CD4-positive, CD25-positive, alpha-beta regulatory T cell (primary cell): Measurements from ENCODE around the gene SCAPER. TPM values are rescaled to one million over a fixed set of nuclear protein-coding genes. Genes with fewer than 3 reads are reported as not detected.

Experiments used
- ATAC-seq, 2 donors: fragments of 150-1000 bp; cut with Tn5 transposase; one replicate each; pipeline ENCODE4 v1.10.0; 2021; ENCODE audit warnings: low read depth in 2 of 2, moderate number of reproducible peaks in 2 of 2, moderate library complexity in 1 of 2
- DNase-seq, 3 donors: peaks; one replicate each; pipeline versions ENCODE4 v3.0.0 to v3.0.0-alpha.2; 2012 to 2022; ENCODE audit warnings: mixed read lengths in 1 of 3
- H3K27ac ChIP-seq: one replicate; pipeline ENCODE4 v1.7.0; 2013; ENCODE audit warnings: mild to moderate bottlenecking, low read length; ENCODE audit not compliant: insufficient read depth, poor library complexity, severe bottlenecking
- H3K27me3 ChIP-seq: one replicate; pipeline ENCODE4 v1.7.0; 2013; ENCODE audit warnings: low read length; ENCODE audit not compliant: control insufficient read depth, insufficient read depth
- H3K36me3 ChIP-seq: one replicate; pipeline ENCODE4 v1.7.0; 2013; ENCODE audit warnings: mild to moderate bottlenecking, low read length, moderate library complexity; ENCODE audit not compliant: control insufficient read depth, insufficient read depth
- H3K4me1 ChIP-seq: 2 replicates; pipeline ENCODE4 v1.7.0; 2013; ENCODE audit warnings: mild to moderate bottlenecking, low read length; ENCODE audit not compliant: insufficient read depth, control insufficient read depth, poor library complexity, severe bottlenecking
- H3K4me3 ChIP-seq: one replicate; pipeline ENCODE4 v1.7.0; 2013; ENCODE audit warnings: low read depth, mild to moderate bottlenecking, low read length, moderate library complexity
- H3K9me3 ChIP-seq, 2 experiments: 1 replicate in 1 of 2; 2 replicates in 1 of 2; pipeline ENCODE4 v1.7.0; 2013; ENCODE audit warnings: low read length in 2 of 2, mild to moderate bottlenecking in 1 of 2, moderate library complexity in 1 of 2; ENCODE audit not compliant: control insufficient read depth in 2 of 2
- H3K27ac Mint-ChIP-seq, 3 donors: one replicate each; pipeline ENCODE4 v1.8.0; 2020 to 2022; ENCODE audit warnings: mild to moderate bottlenecking in 3 of 3, mixed read lengths in 3 of 3, moderate library complexity in 2 of 3
- H3K27me3 Mint-ChIP-seq: one replicate; pipeline ENCODE4 v1.8.0; 2022; ENCODE audit warnings: mild to moderate bottlenecking, mixed read lengths
- H3K36me3 Mint-ChIP-seq: one replicate; pipeline ENCODE4 v1.8.0; 2020; ENCODE audit warnings: mixed read lengths
- H3K4me1 Mint-ChIP-seq, 4 donors: one replicate each; pipeline ENCODE4 v1.8.0; 2020 to 2022; ENCODE audit warnings: mixed read lengths in 4 of 4, mild to moderate bottlenecking in 1 of 4
- H3K4me3 Mint-ChIP-seq, 4 donors: one replicate each; pipeline ENCODE4 v1.8.0; 2020 to 2022; ENCODE audit warnings: mild to moderate bottlenecking in 4 of 4, mixed read lengths in 4 of 4, moderate library complexity in 3 of 4
- H3K9me3 Mint-ChIP-seq, 7 donors: one replicate each; pipeline ENCODE4 v1.8.0; 2020 to 2022; ENCODE audit warnings: mixed read lengths in 7 of 7, mild to moderate bottlenecking in 3 of 7, moderate library complexity in 2 of 7
- polyA plus RNA-seq, 4 donors: library from polyadenylated mRNA; unstranded; fragments of 300-500 nt; fragmentation: Illumina TruSeq; gene quantifications; one replicate each; pipeline ENCODE4 v1.2.3, GENCODE V29; 2021
- total RNA-seq: library from RNA; stranded (reverse); gene quantifications from one replicate; pipeline ENCODE4 v1.2.3, GENCODE V29; 2022

SCAPER gene
- total and polyA plus RNA-seq, 5 donors from 2014 or later = 13.2 to 38.1 (median 14.5) TPM

DNA sequence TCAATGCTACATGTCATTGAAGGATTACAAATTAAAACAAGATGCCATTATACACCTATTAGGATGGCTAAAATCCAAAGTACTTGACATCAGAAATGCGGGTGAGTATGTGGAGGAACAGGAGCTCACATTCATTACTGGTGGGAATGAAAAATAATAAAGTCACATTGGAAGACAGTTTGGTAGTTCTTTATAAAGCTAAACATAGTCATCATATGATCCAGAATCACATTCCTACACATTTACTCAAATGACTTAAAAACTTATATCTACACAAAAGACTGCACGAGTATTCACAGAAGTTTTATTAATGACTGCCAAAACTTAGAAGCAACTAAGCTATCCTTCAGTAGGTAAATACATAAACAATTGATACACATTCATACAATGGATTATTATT, 421.4 kb downstream of the SCAPER start:
- Histone ChIP-seq H3K27me3 (no peaks in the 10 kb centered on the region), H3K9me3 (no peaks in the 10 kb centered on the region), H3K36me3 (no peaks in the 10 kb centered on the region), H3K4me3 (no peak overlapping the region), H3K27ac (no peak overlapping the region), H3K4me1 (no peaks in the 10 kb centered on the region)
- H3K9me3 Mint-ChIP-seq = peaks cover 0 to 8% (median 2%) of the 10 kb centered on the region in 7 donors
- H3K4me3 Mint-ChIP-seq = no peak overlapping the region
- peaks cover 0 to 2% (median 0%) of the 10 kb centered on the region in 4 donors for H3K4me1 Mint-ChIP-seq
- DNase-seq = no peak
- H3K27me3 Mint-ChIP-seq = no peaks in the 10 kb centered on the region
- H3K27ac Mint-ChIP-seq = no peak overlapping the region
- no peak for ATAC-seq
- peaks cover 4% of the 10 kb centered on the region for H3K36me3 Mint-ChIP-seq

DNA sequence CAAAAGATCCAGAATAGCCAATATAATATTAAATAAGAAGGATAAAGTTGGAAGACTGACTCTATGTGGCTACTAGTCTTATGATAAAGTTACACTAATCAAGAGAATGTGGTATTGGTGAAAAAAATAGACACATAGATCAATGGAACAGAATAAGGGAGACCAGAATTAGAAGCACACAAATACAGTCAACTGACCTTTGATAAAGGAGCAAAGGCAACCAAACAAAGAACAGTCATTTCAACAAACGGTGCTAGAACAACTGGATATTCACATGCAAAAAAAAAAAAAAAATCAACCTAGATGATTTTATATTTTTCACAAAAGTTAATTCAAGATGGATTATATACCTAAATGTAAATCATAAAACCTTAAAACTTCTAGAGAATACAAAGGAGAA, 422.1 kb downstream of the SCAPER start:
- Mint-ChIP-seq H3K27me3 (no peaks in the 10 kb centered on the region), H3K27ac (no peak overlapping the region), H3K9me3 (peaks cover 0 to 8% (median 2%) of the 10 kb centered on the region in 7 donors), H3K36me3 (peaks cover 4% of the 10 kb centered on the region), H3K4me3 (no peak overlapping the region), H3K4me1 (peaks cover 0 to 2% (median 0%) of the 10 kb centered on the region in 4 donors)
- H3K4me1 ChIP-seq = no peaks in the 10 kb centered on the region
- no peak overlapping the region for H3K27ac ChIP-seq
- H3K9me3 ChIP-seq = no peaks in the 10 kb centered on the region
- DNase-seq (no peak), ATAC-seq (no peak)
- H3K36me3 ChIP-seq = no peaks in the 10 kb centered on the region
- no peak overlapping the region for H3K4me3 ChIP-seq
- no peaks in the 10 kb centered on the region for H3K27me3 ChIP-seq

DNA sequence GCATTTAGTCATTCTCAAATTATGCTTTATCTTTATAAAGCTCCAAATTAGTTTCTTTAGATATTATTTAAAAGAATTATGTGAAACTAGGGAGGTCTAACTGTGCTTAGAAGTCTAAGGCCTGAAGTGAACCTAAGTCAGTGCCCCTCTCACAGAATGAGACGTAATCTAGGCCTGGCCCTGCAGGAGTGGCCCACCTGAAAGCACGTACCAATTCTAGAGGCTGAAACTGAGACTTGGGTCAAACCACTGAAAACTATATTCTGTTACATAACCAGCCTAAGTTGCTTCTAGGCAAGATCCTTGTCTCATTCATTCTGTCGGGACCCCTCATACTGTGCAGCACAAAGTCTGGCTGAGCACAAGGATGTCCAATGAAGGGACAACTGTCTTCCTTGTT, 424.9 kb downstream of the SCAPER start:
- Histone ChIP-seq H3K27ac (no peak overlapping the region), H3K36me3 (no peaks in the 10 kb centered on the region), H3K27me3 (no peaks in the 10 kb centered on the region), H3K9me3 (no peaks in the 10 kb centered on the region), H3K4me3 (no peak overlapping the region), H3K4me1 (no peaks in the 10 kb centered on the region)
- peaks cover 4% of the 10 kb centered on the region for H3K36me3 Mint-ChIP-seq
- no peak for ATAC-seq
- DNase-seq = no peak
- H3K27ac Mint-ChIP-seq = no peak overlapping the region
- H3K27me3 Mint-ChIP-seq = no peaks in the 10 kb centered on the region
- H3K4me3 Mint-ChIP-seq = no peak overlapping the region
- H3K4me1 Mint-ChIP-seq = no peaks in the 10 kb centered on the region
- no peaks in the 10 kb centered on the region for H3K9me3 Mint-ChIP-seq

DNA sequence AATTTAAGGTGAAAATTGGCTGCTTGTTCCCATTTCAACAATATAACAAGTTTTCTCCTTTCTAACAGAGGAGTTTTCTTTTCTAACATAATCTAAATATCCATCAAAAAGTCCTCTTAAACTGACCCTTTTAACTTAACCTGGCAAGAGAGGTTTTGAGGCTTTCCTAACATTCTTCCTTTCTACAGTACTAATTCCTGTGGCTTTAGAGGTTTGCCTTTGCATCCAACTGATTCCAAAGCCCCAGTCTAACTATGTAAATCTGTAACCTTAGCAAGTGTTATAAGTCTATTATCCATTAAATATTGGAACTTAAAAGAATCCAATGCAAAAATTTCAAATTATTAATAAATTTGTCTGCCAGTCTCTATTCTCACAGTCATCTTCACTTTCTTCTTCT, 434.4 kb downstream of the SCAPER start:
- H3K27me3 Mint-ChIP-seq = no peaks in the 10 kb centered on the region
- H3K36me3 Mint-ChIP-seq = peaks cover 56% of the 10 kb centered on the region
- H3K36me3 ChIP-seq = peaks cover 20% of the 10 kb centered on the region
- ATAC-seq (no peak), DNase-seq (no peak)
- H3K9me3 Mint-ChIP-seq = peaks cover 1 to 28% (median 7%) of the 10 kb centered on the region in 7 donors
- H3K4me1 Mint-ChIP-seq = peaks cover 0 to 4% (median 1%) of the 10 kb centered on the region in 4 donors
- peaks cover 0 to 7% of the 10 kb centered on the region in 2 experiments for H3K9me3 ChIP-seq
- H3K4me3 Mint-ChIP-seq = no peak overlapping the region
- no peaks in the 10 kb centered on the region for H3K27me3 ChIP-seq
- no peak overlapping the region for H3K27ac ChIP-seq
- no peak overlapping the region for H3K4me3 ChIP-seq
- no peaks in the 10 kb centered on the region for H3K4me1 ChIP-seq
- H3K27ac Mint-ChIP-seq = no peak overlapping the region

DNA sequence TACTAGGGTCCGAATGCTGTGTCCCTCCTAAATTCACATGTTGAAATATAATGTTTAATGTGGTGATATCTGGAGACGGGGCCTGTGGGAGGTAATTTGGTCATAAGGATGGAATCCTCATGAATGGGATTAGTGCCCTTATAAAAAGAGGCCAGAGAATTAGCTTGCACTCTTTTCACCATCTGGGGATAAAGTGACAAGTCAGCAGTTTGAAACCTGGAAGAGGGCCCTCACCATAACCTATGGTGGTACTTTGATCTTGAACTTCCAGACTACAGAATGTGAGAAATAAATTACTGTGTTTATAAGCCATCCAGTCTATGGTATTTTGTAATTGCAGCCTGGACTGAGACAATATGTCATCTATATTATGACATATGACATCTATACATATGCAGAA, 436.4 kb downstream of the SCAPER start:
- no peaks in the 10 kb centered on the region for H3K4me1 ChIP-seq
- no peak overlapping the region for H3K27ac Mint-ChIP-seq

DNA sequence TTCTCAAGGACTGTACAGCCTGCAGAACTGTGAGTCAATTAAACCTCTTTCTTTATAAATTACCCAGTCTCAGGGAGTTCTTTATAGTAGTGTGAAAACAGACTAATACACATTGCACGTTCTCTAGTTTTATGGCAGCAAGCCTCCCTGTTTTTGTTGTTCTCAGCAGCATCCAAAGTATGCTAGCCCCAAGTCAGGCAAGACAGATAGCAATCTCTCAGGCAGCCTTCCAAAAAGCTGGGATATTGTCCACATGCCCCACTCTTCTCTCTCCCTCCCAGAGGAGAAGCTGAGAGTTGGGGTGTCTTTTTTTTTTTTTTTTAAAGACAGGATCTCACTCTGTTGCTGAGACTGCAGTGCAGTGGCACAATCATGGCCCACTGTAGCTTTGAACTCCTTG, 438.0 kb downstream of the SCAPER start:
- Histone ChIP-seq H3K27me3 (no peaks in the 10 kb centered on the region), H3K27ac (no peak overlapping the region), H3K4me3 (no peak overlapping the region), H3K36me3 (peaks cover 20% of the 10 kb centered on the region), H3K4me1 (no peaks in the 10 kb centered on the region), H3K9me3 (peaks cover 0 to 8% of the 10 kb centered on the region in 2 experiments)
- Mint-ChIP-seq H3K4me3 (no peak overlapping the region), H3K4me1 (peaks cover 0 to 4% (median 0%) of the 10 kb centered on the region in 4 donors), H3K36me3 (peaks cover 58% of the 10 kb centered on the region), H3K27me3 (no peaks in the 10 kb centered on the region), H3K27ac (no peak overlapping the region), H3K9me3 (peaks cover 1 to 31% (median 8%) of the 10 kb centered on the region in 7 donors)
- ATAC-seq (no peak), DNase-seq (no peak)

More for the DNA sequence above, 436.4 kb downstream of the SCAPER start:
- peaks cover 0 to 4% (median 1%) of the 10 kb centered on the region in 4 donors for H3K4me1 Mint-ChIP-seq
- H3K4me3 Mint-ChIP-seq = no peak overlapping the region
- no peak for ATAC-seq
- Histone ChIP-seq H3K36me3 (peaks cover 20% of the 10 kb centered on the region), H3K9me3 (peaks cover 0 to 8% of the 10 kb centered on the region in 2 experiments), H3K27ac (no peak overlapping the region), H3K27me3 (no peaks in the 10 kb centered on the region), H3K4me3 (no peak overlapping the region)
- no peaks in the 10 kb centered on the region for H3K27me3 Mint-ChIP-seq
- DNase-seq = no peak
- H3K36me3 Mint-ChIP-seq = peaks cover 59% of the 10 kb centered on the region
- peaks cover 1 to 31% (median 8%) of the 10 kb centered on the region in 7 donors for H3K9me3 Mint-ChIP-seq

DNA sequence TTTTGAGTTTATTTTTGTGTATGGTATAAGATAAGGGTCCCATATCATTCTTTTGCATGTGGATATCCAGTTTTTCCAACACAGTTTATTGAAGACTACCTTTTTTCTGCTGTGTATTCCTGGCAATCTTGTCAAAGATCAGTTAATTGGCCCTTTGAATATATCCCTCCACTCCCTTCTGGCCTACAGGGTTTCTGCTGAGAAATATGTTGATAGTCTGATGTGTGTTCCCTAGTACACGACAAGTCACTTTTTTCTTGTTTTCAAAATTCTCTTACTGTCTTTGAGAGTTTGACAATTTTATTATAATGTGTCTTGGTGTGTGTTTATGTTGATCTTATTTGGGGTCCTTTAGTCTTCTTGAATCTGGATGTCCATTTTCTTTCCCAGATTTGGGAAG, 439.4 kb downstream of the SCAPER start:
- Mint-ChIP-seq H3K4me1 (no peaks in the 10 kb centered on the region), H3K27me3 (no peaks in the 10 kb centered on the region), H3K36me3 (peaks cover 55% of the 10 kb centered on the region), H3K27ac (no peak overlapping the region), H3K4me3 (no peak overlapping the region), H3K9me3 (peaks cover 1 to 31% (median 8%) of the 10 kb centered on the region in 7 donors)
- no peak overlapping the region for H3K4me3 ChIP-seq
- H3K9me3 ChIP-seq = peaks cover 0 to 8% of the 10 kb centered on the region in 2 experiments
- H3K36me3 ChIP-seq = peaks cover 17% of the 10 kb centered on the region
- no peaks in the 10 kb centered on the region for H3K27me3 ChIP-seq
- H3K27ac ChIP-seq = no peak overlapping the region
- ATAC-seq (no peak), DNase-seq (no peak)
- no peaks in the 10 kb centered on the region for H3K4me1 ChIP-seq

DNA sequence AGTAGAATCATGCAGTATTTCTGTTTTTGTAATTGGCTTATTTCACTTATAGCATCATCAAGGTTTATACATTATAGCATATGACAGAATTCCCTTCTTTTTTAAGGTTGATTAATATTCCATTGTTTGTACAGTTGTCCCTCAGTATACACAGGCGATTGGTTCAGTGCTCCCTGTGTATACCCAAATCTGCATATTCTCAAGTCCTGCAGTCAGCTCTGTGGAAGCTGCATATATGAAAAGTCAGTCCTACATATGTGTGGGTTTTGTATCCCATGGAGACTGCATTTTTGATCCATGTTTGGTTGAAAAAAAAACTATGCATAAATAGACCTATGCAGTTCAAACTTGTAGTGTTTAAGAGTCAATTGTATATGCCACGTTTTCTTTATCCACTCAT, 440.9 kb downstream of the SCAPER start:
- H3K27me3 Mint-ChIP-seq = no peaks in the 10 kb centered on the region
- no peak overlapping the region for H3K27ac Mint-ChIP-seq
- H3K4me3 Mint-ChIP-seq = no peak overlapping the region
- no peaks in the 10 kb centered on the region for H3K4me1 ChIP-seq
- no peak for DNase-seq
- H3K36me3 ChIP-seq = peaks cover 5% of the 10 kb centered on the region
- H3K9me3 ChIP-seq = peaks cover 0 to 8% of the 10 kb centered on the region in 2 experiments
- no peak overlapping the region for H3K4me3 ChIP-seq
- H3K36me3 Mint-ChIP-seq = peaks cover 49% of the 10 kb centered on the region
- H3K4me1 Mint-ChIP-seq = no peaks in the 10 kb centered on the region
- H3K9me3 Mint-ChIP-seq = peaks cover 1 to 26% (median 8%) of the 10 kb centered on the region in 7 donors
- H3K27me3 ChIP-seq = no peaks in the 10 kb centered on the region
- no peak for ATAC-seq
- H3K27ac ChIP-seq = no peak overlapping the region
